HEK293T (cell line): ENCODE measurements around the gene KRT35.

Experiments
- ARNT ChIP-seq: fragments of 450-650 bp; IDR thresholded peaks from 2 replicates; pipeline ENCODE4 v1.6.1; 2017; ENCODE audit warnings: mild to moderate bottlenecking
- BHLHE40 ChIP-seq: fragments of 450-650 bp; IDR thresholded peaks from 2 replicates; pipeline ENCODE4 v1.6.1; 2016; ENCODE audit warnings: mild to moderate bottlenecking, moderate library complexity, borderline replicate concordance
- ELF4 ChIP-seq: fragments of 450-650 bp; IDR thresholded peaks from 2 replicates; pipeline ENCODE4 v1.6.1; 2017; ENCODE audit warnings: antibody characterized with exemption
- FOXA1 ChIP-seq: fragments of 450-650 bp; IDR thresholded peaks from 2 replicates; pipeline ENCODE4 v1.6.1; 2016; ENCODE audit warnings: mild to moderate bottlenecking
- FOXK2 ChIP-seq: fragments of 450-650 bp; IDR thresholded peaks from 2 replicates; pipeline ENCODE4 v1.6.1; 2016; ENCODE audit warnings: mild to moderate bottlenecking
- FOXM1 ChIP-seq: fragments of 450-650 bp; IDR thresholded peaks from 2 replicates; pipeline ENCODE4 v1.6.1; 2017; ENCODE audit warnings: mild to moderate bottlenecking, borderline replicate concordance
- HDGF ChIP-seq: fragments of 450-650 bp; IDR thresholded peaks from 2 replicates; pipeline ENCODE4 v1.6.1; 2017; ENCODE audit warnings: antibody characterized with exemption, borderline replicate concordance
- LEF1 ChIP-seq: fragments of 450-650 bp; IDR thresholded peaks from 2 replicates; pipeline ENCODE4 v1.6.1; 2017; ENCODE audit warnings: mild to moderate bottlenecking, borderline replicate concordance
- NFRKB ChIP-seq: fragments of 450-650 bp; IDR thresholded peaks from 2 replicates; pipeline ENCODE4 v1.6.1; 2016; ENCODE audit warnings: mild to moderate bottlenecking, moderate library complexity
- SP1 ChIP-seq: fragments of 450-650 bp; IDR thresholded peaks from 2 replicates; pipeline ENCODE4 v1.6.1; 2017
- SUZ12 ChIP-seq: fragments of 450-650 bp; IDR thresholded peaks from 2 replicates; pipeline ENCODE4 v1.6.1; 2016; ENCODE audit warnings: mild to moderate bottlenecking
- TARDBP ChIP-seq: fragments of 450-650 bp; IDR thresholded peaks from 2 replicates; pipeline ENCODE4 v1.6.1; 2016
- TF ChIP-seq, protein P1 (sequence below): fragments of 450-650 bp; IDR thresholded peaks from 2 replicates; pipeline ENCODE4 v1.6.1; 2016

DNA sequence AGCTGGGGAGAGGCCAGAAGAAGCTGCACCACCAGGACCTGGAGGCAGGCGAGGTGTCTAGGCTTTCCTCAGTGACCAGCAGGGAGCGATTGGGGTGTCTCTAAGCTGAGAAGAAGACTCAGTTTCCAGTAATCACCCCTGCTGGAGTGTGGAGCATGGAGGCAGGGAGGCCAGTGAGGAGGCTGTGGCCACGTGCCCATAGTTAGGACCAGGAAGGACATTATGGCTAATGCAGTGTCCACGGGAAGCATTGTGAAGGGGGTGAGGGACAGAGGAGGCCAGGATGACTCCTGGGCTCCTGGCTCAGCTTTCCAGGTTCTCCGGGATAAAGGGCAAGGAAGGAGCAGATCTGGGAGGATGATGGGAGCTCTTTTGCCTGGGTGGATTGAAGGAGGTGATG lies 18.8 kb upstream of the KRT35 start:
- TF ChIP-seq TARDBP (no peak), BHLHE40 (no peak), FOXK2 (no peak), ARNT (no peak), FOXM1 (no peak), SUZ12 (no peak), SP1 (no peak), NFRKB (no peak), ELF4 (no peak), HDGF (no peak), FOXA1 (no peak), LEF1 (no peak)
- TF ChIP-seq, protein P1, sequence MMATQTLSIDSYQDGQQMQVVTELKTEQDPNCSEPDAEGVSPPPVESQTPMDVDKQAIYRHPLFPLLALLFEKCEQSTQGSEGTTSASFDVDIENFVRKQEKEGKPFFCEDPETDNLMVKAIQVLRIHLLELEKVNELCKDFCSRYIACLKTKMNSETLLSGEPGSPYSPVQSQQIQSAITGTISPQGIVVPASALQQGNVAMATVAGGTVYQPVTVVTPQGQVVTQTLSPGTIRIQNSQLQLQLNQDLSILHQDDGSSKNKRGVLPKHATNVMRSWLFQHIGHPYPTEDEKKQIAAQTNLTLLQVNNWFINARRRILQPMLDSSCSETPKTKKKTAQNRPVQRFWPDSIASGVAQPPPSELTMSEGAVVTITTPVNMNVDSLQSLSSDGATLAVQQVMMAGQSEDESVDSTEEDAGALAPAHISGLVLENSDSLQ, result no peak
